HL-60 (cell line): ENCODE data around the gene OR6X1.
A peak's percentile ranks its signal among the peaks of the same experiment; 100 is the strongest.

Experiments used
- DNase-seq, 2 experiments: peaks; one replicate each; pipeline ENCODE4 v3.0.0-alpha.2; 2010 to 2020; ENCODE audit warnings: low read depth in 1 of 2, low spot score in 1 of 2
- H3K27ac ChIP-seq: fragments of 250-450 bp; sonication (Bioruptor Pico); replicated peaks from 2 replicates; pipeline ENCODE4 v1.5.1; 2020; ENCODE audit warnings: mild to moderate bottlenecking, moderate library complexity
- H3K27me3 ChIP-seq: fragments of 250-450 bp; sonication (Bioruptor Pico); 2 replicates; pipeline ENCODE4 v1.5.1; 2021; ENCODE audit warnings: mild to moderate bottlenecking, moderate library complexity; ENCODE audit not compliant: insufficient read depth, poor library complexity, severe bottlenecking
- H3K4me3 ChIP-seq: replicated peaks from 2 replicates; pipeline ENCODE4 v1.5.1; 2011; ENCODE audit warnings: mild to moderate bottlenecking, control low read depth, low read length; ENCODE audit not compliant: insufficient read depth
- GABPA ChIP-seq: IDR thresholded peaks from 2 replicates; pipeline ENCODE4 v1.6.1; 2012; ENCODE audit warnings: low read depth
- POLR2AphosphoS5 ChIP-seq: IDR thresholded peaks from 2 replicates; pipeline ENCODE4 v1.6.1; 2012; ENCODE audit warnings: low read depth
- SPI1 ChIP-seq: IDR thresholded peaks from 2 replicates; pipeline ENCODE4 v1.6.1; 2012; ENCODE audit warnings: low read depth, mild to moderate bottlenecking, borderline replicate concordance
- TF ChIP-seq, protein P1 (sequence below): IDR thresholded peaks from 2 replicates; pipeline ENCODE4 v1.6.1; 2012; ENCODE audit warnings: low read depth; ENCODE audit not compliant: insufficient replicate concordance
- TF ChIP-seq, protein P2 (sequence below): IDR thresholded peaks from one replicate; pipeline ENCODE4 v1.5.1; 2011; ENCODE audit warnings: low read length, control low read depth, inconsistent platforms; ENCODE audit not compliant: insufficient read depth

OR6X1 gene

DNA sequence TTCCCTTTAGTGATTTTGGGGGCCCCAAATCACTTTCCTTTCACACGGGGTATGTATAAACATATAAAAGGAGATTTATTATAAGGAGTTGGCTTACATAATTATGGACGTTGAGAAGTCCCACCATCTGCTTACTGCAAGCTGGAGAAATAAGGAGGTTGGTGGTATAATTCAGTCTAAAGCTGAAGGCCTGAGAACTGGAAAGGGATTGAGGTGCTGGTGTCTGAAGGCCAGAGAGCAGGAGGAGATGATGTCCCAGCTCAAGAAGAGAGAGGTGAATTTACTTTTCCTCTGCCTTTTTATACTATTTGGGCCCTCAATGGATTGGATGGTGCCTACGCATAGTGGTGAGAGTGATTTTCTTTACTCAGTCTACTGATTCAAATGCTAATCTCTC, 11.6 kb downstream of the OR6X1 start:
- Histone ChIP-seq H3K27me3 (no peaks in the 10 kb centered on the region), H3K27ac (no peak overlapping the region), H3K4me3 (no peak overlapping the region)
- TF ChIP-seq, protein P1, sequence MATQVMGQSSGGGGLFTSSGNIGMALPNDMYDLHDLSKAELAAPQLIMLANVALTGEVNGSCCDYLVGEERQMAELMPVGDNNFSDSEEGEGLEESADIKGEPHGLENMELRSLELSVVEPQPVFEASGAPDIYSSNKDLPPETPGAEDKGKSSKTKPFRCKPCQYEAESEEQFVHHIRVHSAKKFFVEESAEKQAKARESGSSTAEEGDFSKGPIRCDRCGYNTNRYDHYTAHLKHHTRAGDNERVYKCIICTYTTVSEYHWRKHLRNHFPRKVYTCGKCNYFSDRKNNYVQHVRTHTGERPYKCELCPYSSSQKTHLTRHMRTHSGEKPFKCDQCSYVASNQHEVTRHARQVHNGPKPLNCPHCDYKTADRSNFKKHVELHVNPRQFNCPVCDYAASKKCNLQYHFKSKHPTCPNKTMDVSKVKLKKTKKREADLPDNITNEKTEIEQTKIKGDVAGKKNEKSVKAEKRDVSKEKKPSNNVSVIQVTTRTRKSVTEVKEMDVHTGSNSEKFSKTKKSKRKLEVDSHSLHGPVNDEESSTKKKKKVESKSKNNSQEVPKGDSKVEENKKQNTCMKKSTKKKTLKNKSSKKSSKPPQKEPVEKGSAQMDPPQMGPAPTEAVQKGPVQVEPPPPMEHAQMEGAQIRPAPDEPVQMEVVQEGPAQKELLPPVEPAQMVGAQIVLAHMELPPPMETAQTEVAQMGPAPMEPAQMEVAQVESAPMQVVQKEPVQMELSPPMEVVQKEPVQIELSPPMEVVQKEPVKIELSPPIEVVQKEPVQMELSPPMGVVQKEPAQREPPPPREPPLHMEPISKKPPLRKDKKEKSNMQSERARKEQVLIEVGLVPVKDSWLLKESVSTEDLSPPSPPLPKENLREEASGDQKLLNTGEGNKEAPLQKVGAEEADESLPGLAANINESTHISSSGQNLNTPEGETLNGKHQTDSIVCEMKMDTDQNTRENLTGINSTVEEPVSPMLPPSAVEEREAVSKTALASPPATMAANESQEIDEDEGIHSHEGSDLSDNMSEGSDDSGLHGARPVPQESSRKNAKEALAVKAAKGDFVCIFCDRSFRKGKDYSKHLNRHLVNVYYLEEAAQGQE: no peak
- TF ChIP-seq, protein P2, sequence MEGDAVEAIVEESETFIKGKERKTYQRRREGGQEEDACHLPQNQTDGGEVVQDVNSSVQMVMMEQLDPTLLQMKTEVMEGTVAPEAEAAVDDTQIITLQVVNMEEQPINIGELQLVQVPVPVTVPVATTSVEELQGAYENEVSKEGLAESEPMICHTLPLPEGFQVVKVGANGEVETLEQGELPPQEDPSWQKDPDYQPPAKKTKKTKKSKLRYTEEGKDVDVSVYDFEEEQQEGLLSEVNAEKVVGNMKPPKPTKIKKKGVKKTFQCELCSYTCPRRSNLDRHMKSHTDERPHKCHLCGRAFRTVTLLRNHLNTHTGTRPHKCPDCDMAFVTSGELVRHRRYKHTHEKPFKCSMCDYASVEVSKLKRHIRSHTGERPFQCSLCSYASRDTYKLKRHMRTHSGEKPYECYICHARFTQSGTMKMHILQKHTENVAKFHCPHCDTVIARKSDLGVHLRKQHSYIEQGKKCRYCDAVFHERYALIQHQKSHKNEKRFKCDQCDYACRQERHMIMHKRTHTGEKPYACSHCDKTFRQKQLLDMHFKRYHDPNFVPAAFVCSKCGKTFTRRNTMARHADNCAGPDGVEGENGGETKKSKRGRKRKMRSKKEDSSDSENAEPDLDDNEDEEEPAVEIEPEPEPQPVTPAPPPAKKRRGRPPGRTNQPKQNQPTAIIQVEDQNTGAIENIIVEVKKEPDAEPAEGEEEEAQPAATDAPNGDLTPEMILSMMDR: no peak
- DNase-seq: no peak

DNA sequence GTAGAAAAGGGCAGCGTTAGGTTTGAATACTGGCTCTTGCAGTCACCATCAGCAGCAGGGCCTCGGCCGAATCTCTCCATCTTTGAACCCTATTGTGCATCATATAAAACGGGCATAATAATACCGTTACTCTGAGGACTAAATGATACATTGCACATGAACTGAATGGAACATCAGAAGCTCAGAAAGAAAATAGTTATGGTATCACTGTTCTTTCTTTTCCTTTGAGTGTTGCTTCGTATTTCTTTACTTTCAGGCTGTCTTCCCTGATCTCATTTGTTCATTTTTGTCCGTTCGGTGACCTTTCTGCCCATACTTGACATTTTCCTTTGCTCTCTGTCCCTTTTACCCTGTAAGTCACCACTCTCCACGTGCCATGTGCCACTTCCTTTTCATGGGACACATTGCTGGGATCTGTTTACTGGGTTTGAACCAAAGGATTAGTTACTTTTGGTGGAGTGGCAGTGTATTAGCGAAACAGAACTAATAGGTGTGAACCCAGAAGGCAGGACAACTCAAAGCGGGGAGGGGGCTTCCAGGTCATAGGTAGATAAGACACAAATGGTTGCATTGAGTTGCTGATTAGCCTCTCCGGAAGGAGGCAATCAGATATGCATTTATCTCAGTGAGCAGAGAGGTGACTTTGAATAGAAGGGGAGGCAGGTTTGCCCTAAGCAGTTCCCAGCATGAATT, 12.1 kb downstream of the OR6X1 start:
- peak overlapping the region; percentile 96 for H3K4me3 ChIP-seq
- no peak for DNase-seq
- no peaks in the 10 kb centered on the region for H3K27me3 ChIP-seq
- TF ChIP-seq POLR2AphosphoS5: no peak
- TF ChIP-seq, protein P1: no peak
- TF ChIP-seq SPI1: no peak
- TF ChIP-seq, protein P2: no peak
- no peak for TF ChIP-seq GABPA
- H3K27ac ChIP-seq: no peak overlapping the region; the same call in 1 of the 2 replicates

DNA sequence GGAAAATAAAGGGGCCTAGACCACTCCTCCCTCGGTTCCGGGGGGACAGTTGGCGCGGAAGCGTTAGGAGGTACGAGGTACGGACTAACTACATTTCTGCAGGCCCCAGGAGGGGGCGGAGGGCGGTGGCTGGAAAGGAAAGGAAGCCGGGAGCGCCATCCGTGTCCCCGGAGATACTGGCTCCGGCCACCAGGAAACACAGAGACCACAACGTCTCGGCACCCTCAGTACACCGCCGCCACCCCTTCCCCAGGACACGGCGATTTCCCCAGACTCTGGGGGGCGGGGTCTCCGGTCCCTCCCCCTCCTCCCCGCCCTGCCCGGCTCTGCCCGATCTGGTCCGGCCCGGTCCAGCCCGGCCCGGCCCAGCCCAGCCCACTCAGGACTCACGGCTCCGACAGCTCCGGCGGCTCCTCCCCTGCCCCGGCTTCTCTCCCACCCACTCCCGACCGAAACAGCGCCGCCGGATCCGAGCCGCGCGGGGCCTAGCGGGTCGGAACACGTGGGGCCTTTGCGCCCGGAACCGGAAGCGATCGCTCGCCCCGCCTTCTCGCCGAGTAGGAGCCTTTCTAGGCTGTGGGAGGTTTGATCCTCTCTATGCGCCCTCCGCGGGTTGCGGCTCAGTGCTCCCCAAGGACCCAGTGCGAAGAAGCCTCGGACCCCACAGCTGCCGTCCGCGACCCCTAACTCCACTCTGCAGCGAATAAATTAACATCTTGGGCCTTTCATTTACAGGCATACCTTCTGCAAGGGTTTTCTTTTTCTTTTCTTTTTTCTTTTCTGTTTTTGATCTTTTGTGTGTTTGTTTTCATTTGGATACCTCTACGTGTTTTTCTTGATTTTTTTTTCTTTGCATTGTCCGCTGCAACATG, 12.9 kb downstream of the OR6X1 start, which contains the start of gene ZNF202:
ZNF202 (minus strand) TSS at position 502 of the 872 bp plus-strand sequence. CDS start 10,772 bp downstream, outside the sequence.
- Histone ChIP-seq H3K27ac (peak within 1 kb of the TSS; percentile 97), H3K4me3 (peak within 1 kb of the TSS; percentile 96), H3K27me3 (no peaks in the 10 kb centered on the region)
- TF ChIP-seq POLR2AphosphoS5 (peak; percentile 75), GABPA (peak; percentile 93), SPI1 (no peak)
- TF ChIP-seq, protein P2: no peak
- TF ChIP-seq, protein P1: no peak
- peak; percentile 72 to 92 for DNase-seq
